ENCODE data around the gene HMCN2. TPM values are rescaled to one million over a fixed set of nuclear protein-coding genes. Genes with fewer than 3 reads are reported as not detected.

Gene HMCN2
- polyA plus RNA-seq, 1 of the 3 experiments (the other 2 are of a cell fraction), result 0.15 TPM

- H2AFZ ChIP-seq (ENCODE audit: low read depth), result no peak overlapping the region
- no peak for DNase-seq
- no peak overlapping the region for H3K4me2 ChIP-seq
- no peaks in the 10 kb centered on the region for H3K9me3 ChIP-seq
- peaks cover 10% of the 10 kb centered on the region for H3K27me3 ChIP-seq (ENCODE audit: insufficient read depth)
- WGBS (ENCODE audit: low lambda C conversion rate), result 20% methylated on average over 4 of the region's 4 CpGs
- H3K36me3 ChIP-seq (replicated peaks in 1 of 2; ENCODE audit: control insufficient read depth in 1 of 2, insufficient read depth in 2 of 2, low read length in 1 of 2), result no peaks in the 10 kb centered on the region
- no peaks in the 10 kb centered on the region for H4K20me1 ChIP-seq (ENCODE audit: insufficient read depth)
- H3K9ac ChIP-seq, result no peak overlapping the region
- H3K4me1 ChIP-seq (ENCODE audit: control insufficient read depth in 1 of 2, insufficient read depth in 2 of 2, low read depth in 1 of 2, low read length in 1 of 2), result peaks cover 0 to 31% of the 10 kb centered on the region in 2 experiments; a peak in 1 of 4 replicates
- POLR2A ChIA-PET, result interaction anchor here (0.5 kb wide), 1 partner anchor 14 kb away, joined by 3 read pairs; no protein-coding TSS in a partner anchor
- TF ChIP-seq POLR2AphosphoS5 (IDR thresholded peaks at IDR 0.05; ENCODE audit: low read depth, low read length) (0 out of 2 replicates have a peak, but pooled peaks have one; percentile 29), USF2 (IDR thresholded peaks at IDR 0.05; ENCODE audit: borderline replicate concordance, low read depth, low read length) (no peak), ELF1 (IDR thresholded peaks at IDR 0.05) (no peak), FOXJ3 (CRISPR knock-in tag; IDR thresholded peaks at IDR 0.05) (peak; percentile 16; the same call in 1 of the 2 replicates), RCOR1 (IDR thresholded peaks at IDR 0.05; ENCODE audit: low read length) (0 out of 2 replicates have a peak, but pooled peaks have one; percentile 3), EP300 (IDR thresholded peaks at IDR 0.05; ENCODE audit: borderline replicate concordance in 1 of 2, low read depth in 1 of 2, low read length in 1 of 2) (peak in 1 of 2 experiments; percentile 53; a peak in 1 of 4 replicates), PBX3 (IDR thresholded peaks at IDR 0.05) (peak; percentile 31; the same call in 1 of the 2 replicates), TCF12 (IDR thresholded peaks at IDR 0.05) (peak; percentile 75)
- peak overlapping the region in 1 of 2 experiments; percentile 1; a peak in 1 of 4 replicates for H3K27ac ChIP-seq (ENCODE audit: low read depth in 2 of 2, low read length in 1 of 2)
- H3K79me2 ChIP-seq (ENCODE audit: insufficient read depth), result no peaks in the 10 kb centered on the region
- CTCF ChIA-PET, result interaction anchor here (0.8 to 1.7 kb wide), 6 partner anchors 39 to 423 kb away, joined by 3 to 7 read pairs (median 4); no protein-coding TSS in a partner anchor
- H3F3A ChIP-seq (replicated peaks; ENCODE audit: insufficient read depth), result no peaks in the 10 kb centered on the region
- no peak overlapping the region for H3K4me3 ChIP-seq (ENCODE audit: low read depth in 2 of 2, low read length in 1 of 2)
- no peaks in the 10 kb centered on the region for H3K9me2 ChIP-seq
Measured at GRCh38 chr9:130283539-130284248, 18.1 kb downstream of the HMCN2 start.

GRCh38 chr9:130284249-130284625 lies 18.7 kb downstream of the HMCN2 start:
- CTCF ChIA-PET, result interaction anchor here (0.8 to 1.7 kb wide), 6 partner anchors 39 to 422 kb away, joined by 3 to 7 read pairs (median 4); no protein-coding TSS in a partner anchor
- H3K4me2 ChIP-seq, result no peak overlapping the region

More at GRCh38 chr9:130284249-130284625, 18.7 kb downstream of the HMCN2 start:
- Histone ChIP-seq H3K79me2 (ENCODE audit: insufficient read depth) (no peaks in the 10 kb centered on the region), H3K9me2 (no peaks in the 10 kb centered on the region), H3K27me3 (ENCODE audit: insufficient read depth) (peaks cover 10% of the 10 kb centered on the region), H3K4me1 (ENCODE audit: control insufficient read depth in 1 of 2, insufficient read depth in 2 of 2, low read depth in 1 of 2, low read length in 1 of 2) (peaks cover 0 to 36% of the 10 kb centered on the region in 2 experiments; a peak in 1 of 4 replicates), H3K4me3 (ENCODE audit: low read depth in 2 of 2, low read length in 1 of 2) (no peak overlapping the region), H2AFZ (ENCODE audit: low read depth) (no peak overlapping the region), H3F3A (replicated peaks; ENCODE audit: insufficient read depth) (no peaks in the 10 kb centered on the region), H3K9me3 (no peaks in the 10 kb centered on the region), H4K20me1 (ENCODE audit: insufficient read depth) (no peaks in the 10 kb centered on the region), H3K27ac (ENCODE audit: low read depth in 2 of 2, low read length in 1 of 2) (no peak overlapping the region; a peak in 1 of 4 replicates), H3K9ac (no peak overlapping the region), H3K36me3 (replicated peaks in 1 of 2; ENCODE audit: control insufficient read depth in 1 of 2, insufficient read depth in 2 of 2, low read length in 1 of 2) (no peaks in the 10 kb centered on the region)
- POLR2A ChIA-PET, result no interaction called here
- TF ChIP-seq RCOR1 (IDR thresholded peaks at IDR 0.05; ENCODE audit: low read length) (no peak), MXI1 (IDR thresholded peaks at IDR 0.05; ENCODE audit: low read depth, low read length) (no peak), USF2 (IDR thresholded peaks at IDR 0.05; ENCODE audit: borderline replicate concordance, low read depth, low read length) (no peak)
- 65% methylated on average over 7 of the region's 10 CpGs for WGBS (ENCODE audit: low lambda C conversion rate)
- no peak for DNase-seq
